ENCODE results near the gene NR3C1. TPM values are rescaled to one million over a fixed set of nuclear protein-coding genes. Genes with fewer than 3 reads are reported as not detected.
A peak's percentile ranks its signal among the peaks of the same experiment; 100 is the strongest.

The NR3C1 gene
- total RNA-seq, 1 donor from 2014 or later, result 13.0 TPM

DNA sequence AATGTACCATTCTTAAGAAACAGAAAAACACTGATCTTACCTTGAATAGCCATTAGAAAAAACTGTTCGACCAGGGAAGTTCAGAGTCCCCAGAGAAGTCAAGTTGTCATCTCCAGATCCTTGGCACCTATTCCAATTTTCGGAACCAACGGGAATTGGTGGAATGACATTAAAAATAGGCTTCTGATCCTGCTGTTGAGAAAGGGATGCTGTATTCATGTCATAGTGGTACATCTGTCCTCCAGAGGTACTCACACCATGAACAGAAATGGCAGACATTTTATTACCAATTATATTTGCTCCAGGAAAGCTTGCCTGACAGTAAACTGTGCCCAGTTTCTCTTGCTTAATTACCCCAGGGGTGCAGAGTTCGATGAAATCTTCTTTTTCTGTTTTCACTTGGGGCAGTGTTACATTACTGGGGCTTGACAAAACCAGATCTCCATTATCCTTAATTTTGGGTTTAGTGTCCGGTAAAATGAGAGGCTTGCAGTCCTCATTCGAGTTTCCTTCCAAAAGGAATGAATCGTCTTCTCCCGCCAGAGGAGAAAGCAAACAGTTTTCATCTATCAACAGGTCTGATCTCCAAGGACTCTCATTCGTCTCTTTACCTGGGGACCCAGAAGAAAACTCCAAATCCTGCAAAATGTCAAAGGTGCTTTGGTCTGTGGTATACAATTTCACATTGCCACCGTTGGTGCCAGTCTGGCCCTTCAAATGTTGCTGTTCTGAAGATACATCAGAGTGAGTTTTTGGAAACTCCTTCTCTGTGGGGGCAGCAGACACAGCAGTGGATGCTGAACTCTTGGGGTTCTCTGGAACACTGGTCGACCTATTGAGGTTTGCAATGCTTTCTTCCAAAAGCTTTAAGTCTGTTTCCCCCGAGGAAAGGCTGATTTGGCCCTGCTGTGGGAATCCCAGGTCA lies 3.6 kb downstream of the NR3C1 start:
- DNase-seq (ENCODE audit: low spot score in 2 of 2) (no peak), FAIRE-seq (no peak)

DNA sequence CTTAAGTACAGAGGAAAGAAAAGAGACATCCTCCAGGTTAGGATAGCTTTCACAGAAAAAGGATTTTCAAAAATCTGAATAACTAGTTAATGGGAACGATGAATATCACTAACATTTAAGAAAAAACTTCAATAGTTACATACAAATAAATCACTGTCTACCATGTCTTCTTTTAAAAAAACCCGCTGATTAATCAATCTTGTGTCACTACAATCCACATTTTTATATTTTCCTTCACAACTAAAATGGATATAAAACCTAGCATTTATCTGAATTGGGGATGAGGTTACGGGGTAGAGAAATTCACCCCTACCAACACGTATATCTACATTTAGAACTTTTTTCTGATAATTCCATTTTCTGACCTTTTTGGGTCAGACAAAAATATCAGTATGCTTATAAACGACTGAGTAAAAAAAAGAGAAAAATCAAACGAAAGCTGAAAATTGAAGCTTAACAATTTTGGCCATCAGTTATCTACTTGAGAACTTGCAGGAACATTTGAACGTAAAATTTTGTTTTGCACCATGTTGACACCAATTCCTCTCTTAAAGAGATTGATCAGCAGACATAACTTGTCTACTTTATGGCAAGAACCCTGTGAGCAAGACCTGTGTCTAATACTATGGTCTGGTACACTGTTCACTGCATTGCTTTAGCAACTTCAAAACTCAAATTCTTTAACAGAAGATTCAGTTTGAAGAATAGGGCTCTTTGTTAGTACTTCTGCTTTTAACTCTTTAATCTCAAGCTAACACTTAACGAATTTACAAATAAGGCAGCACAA lies 4.8 kb downstream of the NR3C1 start:
- DNase-seq (ENCODE audit: low spot score in 2 of 2) (no peak), FAIRE-seq (no peak)

DNA sequence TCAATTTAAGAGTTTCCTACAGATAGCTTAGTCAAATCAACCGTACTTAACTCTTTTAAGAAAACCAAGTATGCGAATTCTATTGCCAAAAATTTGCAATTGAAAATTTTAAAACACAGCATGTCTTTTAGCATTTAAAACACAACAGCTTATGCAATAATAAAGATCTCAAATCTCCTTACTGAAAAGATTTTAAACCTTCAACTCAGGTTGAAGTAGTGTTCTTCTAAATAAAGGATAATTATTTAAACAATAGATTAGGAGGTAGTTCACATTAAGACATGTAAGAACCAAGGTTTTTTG lies 5.5 kb downstream of the NR3C1 start:
- DNase-seq (ENCODE audit: low spot score in 2 of 2), result no peak
- FAIRE-seq, result peak; percentile 17

DNA sequence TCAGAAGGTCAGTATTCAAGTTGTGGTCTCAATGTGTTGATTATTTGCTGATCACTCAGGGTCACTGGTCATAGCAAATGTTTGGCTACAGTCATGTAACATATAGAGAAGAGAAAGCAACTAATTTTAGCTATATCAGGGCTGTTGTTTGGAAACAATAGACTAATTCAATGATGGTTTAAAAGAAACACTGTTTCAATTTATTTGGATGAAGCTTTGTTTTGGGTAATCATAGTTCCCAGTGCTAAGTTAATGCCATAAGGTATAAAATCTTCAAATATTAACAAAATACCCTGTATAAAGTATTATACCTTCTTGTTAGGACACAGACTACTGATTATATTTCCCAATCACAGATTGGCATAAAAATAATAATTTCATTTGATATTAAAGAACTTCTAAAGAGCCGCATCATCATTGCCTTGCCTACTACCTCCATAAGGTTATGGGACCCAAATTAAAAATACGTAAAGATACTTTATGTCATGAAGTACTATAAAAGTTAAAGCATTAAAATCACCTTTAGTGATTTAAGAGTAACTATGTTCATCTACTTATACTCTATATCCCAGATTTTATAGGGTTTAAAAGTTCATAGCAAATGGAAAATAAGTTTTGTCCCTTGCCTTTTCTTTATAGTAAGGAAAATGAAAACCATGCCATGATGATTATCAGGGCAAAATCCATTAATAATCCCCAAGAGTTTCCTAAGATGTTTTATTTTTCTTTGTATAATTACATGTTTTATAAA lies 6.0 kb downstream of the NR3C1 start:
- no peak for DNase-seq (ENCODE audit: low spot score in 2 of 2)

DNA sequence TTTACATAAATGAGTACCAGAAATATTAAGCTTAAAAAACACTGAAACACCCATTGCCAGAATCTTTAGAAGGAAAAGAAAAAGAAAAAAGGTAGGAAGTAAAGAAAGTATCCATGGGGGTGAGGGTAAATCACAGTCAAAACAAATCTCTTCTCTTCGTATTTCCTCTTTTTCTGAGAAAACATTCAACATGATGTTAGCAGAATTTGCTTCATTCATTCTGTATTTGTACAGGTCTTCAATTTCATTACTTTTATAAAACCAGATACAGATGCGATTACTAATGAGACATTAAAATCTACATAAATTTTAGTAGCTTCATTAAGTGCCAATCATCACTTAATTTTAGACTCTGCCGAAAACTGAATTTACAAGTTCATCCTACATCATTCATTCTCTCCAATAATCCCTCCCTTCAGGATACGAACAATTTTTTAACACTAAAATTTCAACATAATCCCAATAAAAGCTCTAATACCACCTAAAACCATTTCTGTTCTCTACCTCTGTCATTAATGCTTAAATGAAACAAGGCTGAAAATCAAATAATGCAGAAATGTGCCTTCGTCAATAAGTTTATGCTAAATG lies 7.0 kb downstream of the NR3C1 start:
- DNase-seq (ENCODE audit: low spot score in 2 of 2) (no peak), FAIRE-seq (no peak)

More for the DNA sequence above, 6.0 kb downstream of the NR3C1 start:
- FAIRE-seq, result no peak

DNA sequence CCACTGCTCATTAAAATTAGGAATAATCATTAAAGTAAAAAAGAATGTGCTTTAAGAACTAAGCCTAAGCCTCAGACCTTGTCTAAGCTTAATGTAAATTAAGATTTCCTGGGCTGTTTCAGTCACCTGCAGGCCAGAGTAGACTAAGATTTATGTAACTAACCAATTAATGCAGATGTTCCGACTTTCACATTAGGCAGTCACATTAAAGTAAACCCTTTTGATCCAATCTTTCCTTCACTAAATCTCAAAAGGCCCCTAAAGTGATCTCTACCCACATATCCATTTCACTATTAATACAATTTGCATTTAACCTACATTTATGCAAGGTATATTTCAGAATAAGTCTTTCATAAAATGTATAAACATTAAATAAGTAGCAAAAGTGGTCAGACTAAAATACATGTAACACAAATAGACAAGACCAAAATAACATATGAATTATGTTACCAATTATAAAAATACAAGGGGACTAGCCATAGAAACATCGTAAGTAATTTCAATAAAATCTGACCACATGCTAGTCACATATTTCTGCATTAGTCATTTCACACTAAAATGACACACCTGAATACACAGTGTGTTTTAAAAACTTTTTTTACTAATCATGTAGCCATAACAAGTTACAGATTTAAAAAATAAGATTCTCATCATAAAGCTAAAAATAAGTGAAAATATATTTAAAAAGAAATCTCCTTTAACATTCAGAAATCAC lies 7.7 kb downstream of the NR3C1 start:
- no peak for DNase-seq (ENCODE audit: low spot score in 2 of 2)
- peak; percentile 36 for FAIRE-seq

DNA sequence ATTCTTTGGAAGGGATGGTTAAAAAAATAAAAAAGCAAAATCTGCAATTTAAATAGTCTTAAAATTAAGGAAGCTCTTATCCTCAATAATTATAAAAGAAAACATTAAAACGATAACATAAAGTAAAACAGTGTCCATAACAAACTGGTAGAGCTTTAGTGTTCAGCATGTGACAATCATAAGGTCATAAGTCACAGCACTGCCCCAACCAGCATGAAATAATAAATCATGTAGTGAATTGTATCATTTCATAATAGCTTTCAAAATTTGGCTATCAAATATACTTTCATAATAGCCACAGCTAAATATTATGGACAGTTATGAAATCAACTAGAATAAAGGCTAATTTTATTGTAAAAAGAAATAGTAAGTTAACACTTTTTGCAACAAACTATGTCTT lies 10.0 kb downstream of the NR3C1 start:
- no peak for FAIRE-seq

DNA sequence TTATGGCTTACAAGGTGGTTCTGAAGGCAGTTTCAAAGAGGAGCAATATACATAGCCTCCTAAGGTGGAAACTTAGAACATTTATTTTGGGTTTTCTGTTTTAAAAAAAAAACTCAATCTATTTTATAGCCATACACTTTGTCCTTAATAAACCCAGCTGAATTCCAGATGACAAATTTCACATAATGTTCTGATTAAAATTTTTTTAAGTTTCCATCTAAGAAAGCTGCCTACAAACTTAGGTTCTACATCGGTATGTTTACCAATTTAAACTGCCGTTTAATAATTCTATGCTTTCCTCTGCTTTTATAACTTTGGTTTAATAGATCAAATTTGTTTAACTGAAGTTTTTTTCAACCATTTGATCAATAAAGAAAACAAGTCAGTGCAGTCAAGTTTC lies 12.5 kb downstream of the NR3C1 start:
- FAIRE-seq (no peak), DNase-seq (ENCODE audit: low spot score in 2 of 2) (no peak)

More for the DNA sequence above, 10.0 kb downstream of the NR3C1 start:
- DNase-seq (ENCODE audit: low spot score in 2 of 2), result no peak

DNA sequence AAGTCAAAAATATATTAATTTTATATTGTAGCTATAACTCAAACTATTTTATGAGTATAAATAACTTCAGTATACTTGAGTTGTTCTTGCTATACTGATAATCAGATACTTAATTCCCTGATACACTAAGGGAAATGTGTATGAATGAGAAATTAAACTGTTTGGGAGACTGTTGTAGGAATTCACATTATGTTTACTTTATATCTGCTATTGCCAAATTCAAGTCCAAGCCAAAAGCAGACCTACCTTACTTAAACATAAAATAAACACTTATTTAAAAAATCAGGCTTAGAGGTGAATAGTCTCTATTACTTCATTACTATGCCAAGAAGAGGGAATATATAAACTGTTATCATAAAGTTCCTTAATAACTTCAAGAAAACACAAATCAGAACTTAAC lies 13.2 kb downstream of the NR3C1 start:
- no peak for DNase-seq (ENCODE audit: low spot score in 2 of 2)
- FAIRE-seq, result no peak

DNA sequence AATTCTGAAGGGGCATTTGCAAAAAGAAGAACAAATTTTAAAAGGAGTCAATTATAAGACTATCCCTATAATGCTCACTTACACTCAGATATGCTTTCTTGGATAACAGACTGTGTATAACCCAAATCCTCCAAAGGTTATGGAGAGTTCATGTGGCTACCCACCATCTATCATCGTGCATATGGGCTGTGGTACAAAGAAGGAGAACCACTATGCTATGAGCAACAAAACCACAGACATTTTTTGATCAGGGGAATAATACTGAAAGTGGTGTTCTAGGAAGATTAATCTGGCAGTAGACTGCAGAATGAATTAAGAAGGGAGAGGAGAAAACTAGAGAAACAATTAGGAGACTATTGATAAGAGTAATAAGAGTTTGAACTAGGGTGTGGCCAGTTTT lies 16.8 kb downstream of the NR3C1 start:
- no peak for DNase-seq (ENCODE audit: low spot score in 2 of 2)
- FAIRE-seq, result no peak

DNA sequence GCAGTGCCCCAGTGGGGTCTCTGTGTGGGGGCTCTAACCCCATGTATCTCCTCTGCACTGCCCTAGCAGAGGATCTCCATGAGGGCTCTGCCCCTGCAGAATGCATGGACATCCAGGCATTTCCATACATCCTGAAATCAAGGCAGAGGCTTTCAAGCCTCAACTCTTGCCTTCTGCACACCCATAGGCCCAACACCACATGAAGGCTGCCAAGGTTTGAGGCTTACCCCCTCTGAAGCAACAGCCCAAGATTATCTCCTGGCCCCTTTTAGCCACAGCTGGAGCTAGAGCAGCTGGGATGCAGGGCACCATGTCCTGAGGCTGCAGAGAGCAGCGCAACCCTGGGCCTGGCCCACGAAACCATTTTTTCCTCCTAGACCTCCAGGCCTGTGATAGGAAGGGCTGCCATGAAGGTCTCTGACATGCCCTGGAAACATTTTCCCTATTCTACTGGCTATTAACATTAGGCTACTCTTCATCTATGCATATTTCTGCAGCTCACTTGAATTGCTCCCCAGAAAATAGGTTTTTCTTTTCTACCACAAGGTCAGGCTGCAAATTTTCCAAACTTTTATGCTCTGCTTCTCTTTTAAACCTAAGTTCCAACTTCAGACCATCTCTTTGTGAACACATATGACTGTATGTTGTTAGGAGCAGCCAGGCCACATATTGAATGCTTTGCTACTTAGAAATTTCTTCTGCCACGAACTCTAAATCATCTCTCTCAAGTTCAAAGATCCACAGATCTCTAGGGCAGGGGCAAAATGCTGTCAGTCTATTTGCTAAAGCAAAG lies 18.4 kb downstream of the NR3C1 start:
- FAIRE-seq, result no peak
- DNase-seq (ENCODE audit: low spot score in 2 of 2), result no peak

DNA sequence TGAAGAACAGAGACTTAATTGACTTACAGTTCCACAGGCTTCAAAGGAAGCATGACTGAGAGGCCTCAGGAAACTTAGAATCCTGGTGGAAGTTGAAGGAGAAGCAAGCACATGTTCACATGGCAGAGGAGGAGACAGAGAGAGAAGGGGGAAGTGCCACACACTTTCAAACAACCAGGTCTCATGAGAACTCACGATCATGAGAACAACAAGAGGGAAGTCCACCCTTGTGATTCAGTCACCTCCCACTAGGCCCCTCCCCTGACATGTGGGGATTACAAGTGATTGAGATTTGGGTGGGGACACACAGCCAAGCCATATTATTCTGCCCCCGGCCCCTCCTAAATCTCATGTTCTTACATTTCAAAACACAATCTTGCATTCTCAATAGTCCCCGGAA lies 19.5 kb downstream of the NR3C1 start:
- no peak for FAIRE-seq

DNA sequence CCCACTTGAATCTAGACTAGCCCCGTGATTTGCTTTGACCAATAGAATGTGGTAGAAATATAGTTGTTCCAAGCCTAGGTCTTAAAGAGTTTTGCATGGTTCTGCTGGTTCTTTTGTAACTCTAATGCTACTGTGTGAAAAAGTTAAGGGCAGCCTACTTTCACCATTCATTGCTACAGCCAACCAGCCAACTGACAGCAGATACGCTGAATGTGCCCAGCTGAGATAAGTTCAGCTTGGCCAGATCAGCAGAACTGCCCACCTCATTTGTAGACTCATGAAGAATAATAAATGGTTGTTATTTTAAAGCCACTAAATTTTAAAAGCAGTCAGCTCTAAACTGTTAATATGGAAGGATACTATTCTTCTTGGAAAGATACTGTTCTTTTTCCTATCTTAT lies 23.9 kb downstream of the NR3C1 start:
- DNase-seq (ENCODE audit: low spot score in 2 of 2), result no peak
- no peak for FAIRE-seq

More for the DNA sequence above, 19.5 kb downstream of the NR3C1 start:
- no peak for DNase-seq (ENCODE audit: low spot score in 2 of 2)

DNA sequence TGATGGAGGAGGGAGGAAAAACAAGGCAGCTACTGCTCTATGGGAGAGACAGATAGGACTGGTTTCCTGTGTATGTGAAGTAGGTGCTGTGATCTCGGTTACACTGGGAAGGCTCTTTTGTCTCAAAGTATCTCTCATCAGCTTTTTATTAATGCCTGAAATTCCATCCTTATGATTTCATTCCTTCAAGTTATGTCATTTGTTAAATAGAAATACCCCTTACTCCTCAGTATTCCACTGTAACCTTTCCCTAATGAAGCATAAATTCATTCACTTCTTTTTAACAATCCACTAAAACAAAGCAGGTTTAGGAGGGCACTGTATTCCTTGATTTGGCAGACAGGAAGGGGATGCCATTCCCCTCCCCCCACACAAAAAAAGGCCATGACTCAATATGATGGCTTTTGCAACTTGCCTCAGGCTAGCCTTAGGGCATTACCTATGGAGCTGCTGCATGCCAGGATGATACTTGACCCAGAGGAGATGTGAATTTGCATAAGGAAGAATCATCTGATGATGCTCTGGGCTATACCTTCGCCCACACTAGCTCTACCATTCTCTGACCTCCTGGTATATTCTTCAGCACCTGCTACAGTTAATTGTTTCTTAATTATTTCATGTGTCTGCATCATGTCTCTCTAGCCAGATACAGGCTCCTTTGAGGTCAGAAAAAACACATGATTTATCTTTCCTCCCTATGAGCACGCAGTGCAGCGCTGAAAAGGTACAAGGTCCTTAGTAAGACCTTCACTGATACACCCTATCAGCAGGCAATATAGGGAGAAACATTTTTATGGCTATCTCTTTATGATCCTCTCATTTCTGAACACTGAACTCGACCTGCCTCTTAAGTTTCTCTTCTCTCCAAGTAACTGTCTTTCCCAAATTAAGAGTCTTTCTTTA lies 26.3 kb downstream of the NR3C1 start:
- no peak for DNase-seq (ENCODE audit: low spot score in 2 of 2)
- no peak for FAIRE-seq

DNA sequence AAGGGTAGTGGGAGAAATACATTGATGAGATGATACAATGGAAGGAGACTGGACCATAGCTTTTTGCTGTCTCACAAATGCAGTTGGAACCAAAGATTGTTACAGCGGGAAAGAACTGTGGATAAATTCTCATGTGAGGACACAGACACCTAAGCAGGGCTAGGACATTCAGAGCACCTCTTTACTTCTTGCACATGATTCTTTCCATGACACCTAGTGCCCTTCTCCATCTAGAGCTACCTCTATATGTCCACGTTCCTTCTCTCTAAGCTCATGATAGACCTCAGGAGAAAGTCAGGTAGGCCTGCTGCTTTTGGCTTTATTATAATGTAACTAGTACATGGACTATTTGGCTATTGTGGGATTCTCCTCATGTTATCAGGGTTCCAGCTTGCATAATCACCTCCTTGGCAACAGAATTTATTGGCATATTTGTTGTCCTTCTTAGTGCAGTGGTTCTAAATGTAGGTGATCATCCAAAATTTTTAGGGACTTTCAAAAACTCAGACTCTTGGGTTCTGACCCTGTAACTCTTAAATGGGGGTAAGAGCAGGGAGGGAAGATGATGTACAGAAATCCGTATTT lies 27.2 kb downstream of the NR3C1 start:
- no peak for FAIRE-seq
- no peak for DNase-seq (ENCODE audit: low spot score in 2 of 2)

DNA sequence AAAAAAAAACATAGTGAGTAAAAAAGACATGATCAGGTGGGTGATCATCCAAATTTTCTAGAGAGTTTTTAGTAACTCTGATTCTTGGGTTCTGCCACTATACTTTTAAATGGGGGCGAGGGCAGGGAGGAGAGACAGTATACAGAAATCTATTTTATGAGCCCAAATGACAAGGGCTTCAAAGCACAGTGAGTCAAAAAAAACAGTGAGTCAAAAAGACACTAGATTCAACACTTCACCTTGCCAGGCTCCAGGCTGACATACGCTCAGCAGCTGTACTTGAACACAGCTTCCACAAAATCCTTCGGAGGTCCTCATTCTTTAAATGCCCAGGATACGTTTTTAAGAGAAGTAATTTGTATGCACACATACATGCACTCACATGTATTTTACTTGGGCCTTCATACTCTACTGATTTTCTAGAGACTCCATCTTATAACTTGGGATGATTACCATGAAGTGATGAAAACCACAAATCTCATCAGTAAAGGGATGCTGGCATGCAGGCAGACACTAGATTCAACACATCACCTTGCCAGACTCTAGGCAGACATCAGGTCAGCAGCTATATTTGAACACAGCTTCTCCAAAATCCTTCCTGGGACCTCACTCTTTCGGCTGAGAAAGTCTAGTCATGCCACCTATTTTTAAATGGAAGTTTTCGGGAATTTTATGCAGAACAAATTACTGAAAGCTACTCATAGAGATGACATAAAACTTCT lies 28.8 kb downstream of the NR3C1 start:
- no peak for FAIRE-seq

DNA sequence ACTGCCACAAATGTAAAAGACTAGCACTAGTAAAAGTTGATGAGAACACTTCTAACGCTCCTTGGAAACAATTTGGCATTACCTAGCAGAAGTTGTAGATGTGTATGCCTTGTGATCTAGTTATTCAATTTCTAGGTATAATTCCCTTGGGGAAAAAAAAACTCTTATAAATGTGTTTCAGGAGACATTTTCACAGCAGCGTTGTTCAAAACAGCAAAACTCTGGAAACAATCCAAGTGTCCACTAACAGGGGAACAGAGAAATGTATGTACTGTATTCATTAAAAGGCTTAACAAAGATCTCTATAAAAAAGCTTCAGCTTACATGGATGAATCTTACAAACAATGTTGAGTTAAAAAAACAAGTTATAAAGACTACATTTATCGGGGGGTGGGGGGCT lies 30.4 kb downstream of the NR3C1 start:
- DNase-seq (ENCODE audit: low spot score in 2 of 2) (no peak), FAIRE-seq (no peak)

More for the DNA sequence above, 28.8 kb downstream of the NR3C1 start:
- no peak for DNase-seq (ENCODE audit: low spot score in 2 of 2)
